GM12891 (cell line): Measurements from ENCODE around the gene TRIM3.

Experiments used
- POLR2A ChIP-seq: IDR thresholded peaks from 2 replicates; pipeline ENCODE4 v1.6.1; 2011; ENCODE audit warnings: low read depth, low read length, control low read depth
- POLR2AphosphoS5 ChIP-seq: IDR thresholded peaks from 2 replicates; pipeline ENCODE4 v1.6.1; 2011; ENCODE audit warnings: low read depth, low read length, control low read depth
- POU2F2 ChIP-seq: IDR thresholded peaks from 2 replicates; pipeline ENCODE4 v1.6.1; 2011; ENCODE audit warnings: low read depth, mild to moderate bottlenecking, control low read depth, low read length, moderate library complexity
- SPI1 ChIP-seq: IDR thresholded peaks from 2 replicates; pipeline ENCODE4 v1.6.1; 2011; ENCODE audit warnings: low read depth, low read length, control low read depth

DNA sequence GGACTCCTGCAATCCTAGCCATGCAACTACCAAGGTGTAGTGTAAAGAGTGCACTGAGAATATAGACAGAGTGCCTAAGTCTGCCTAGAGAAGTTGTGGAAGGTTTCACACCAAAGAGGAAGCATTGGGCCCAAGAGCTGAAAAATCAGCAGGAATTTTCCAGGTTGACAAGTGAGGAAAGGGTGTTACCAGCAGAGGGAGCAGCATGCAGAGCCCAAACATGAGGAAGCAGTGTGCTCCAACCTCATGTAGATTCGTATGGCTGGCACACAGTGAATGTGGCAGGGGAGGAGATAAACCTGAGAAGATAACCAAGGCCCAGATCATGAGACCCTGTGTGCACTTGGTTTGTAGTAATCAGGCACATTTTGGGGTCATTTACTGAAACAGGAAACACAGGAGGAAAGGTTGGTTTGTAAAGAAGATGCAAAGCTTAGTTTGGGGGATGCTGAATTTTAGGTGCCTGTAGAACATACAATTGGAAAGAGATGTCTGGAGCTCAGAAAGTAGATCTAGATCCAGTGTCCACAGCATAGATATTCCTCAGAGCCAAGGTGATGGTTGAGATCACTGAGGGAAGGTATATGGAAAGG, 34.7 kb downstream of the TRIM3 start:
- TF ChIP-seq POLR2AphosphoS5 (no peak), POLR2A (no peak), POU2F2 (no peak), SPI1 (no peak)
